Fibroblast of pulmonary artery (primary cell): ENCODE measurements around the gene DYDC2.

Source experiments
- DNase-seq: peaks from one replicate; pipeline ENCODE4 v3.0.0-alpha.2; 2010; ENCODE audit warnings: low read depth
- H3K4me3 ChIP-seq: replicated peaks from 2 replicates; pipeline ENCODE4 v1.5.1; 2011; ENCODE audit warnings: low read depth, mild to moderate bottlenecking, control low read depth, low read length, moderate library complexity
- CTCF ChIP-seq: IDR thresholded peaks from 2 replicates; pipeline ENCODE4 v1.5.1; 2011; ENCODE audit warnings: mild to moderate bottlenecking, control low read depth, low read length, inconsistent platforms; ENCODE audit errors: missing control alignments

The DYDC2 gene

GRCh38 chr10:80382989-80383388, 26.4 kb downstream of the DYDC2 start:
- no peak overlapping the region for H3K4me3 ChIP-seq
- peak; percentile 67 for TF ChIP-seq CTCF
- DNase-seq = peak; percentile 68

GRCh38 chr10:80390740-80391139, 34.2 kb downstream of the DYDC2 start:
- no peak for DNase-seq
- TF ChIP-seq CTCF = no peak
- no peak overlapping the region for H3K4me3 ChIP-seq

GRCh38 chr10:80392250-80392649, 35.7 kb downstream of the DYDC2 start:
- no peak for TF ChIP-seq CTCF
- H3K4me3 ChIP-seq = no peak overlapping the region
- peak; percentile 34 for DNase-seq

- H3K4me3 ChIP-seq = no peak overlapping the region
- no peak for TF ChIP-seq CTCF
- no peak for DNase-seq
Measured at GRCh38 chr10:80394358-80394916, 37.9 kb downstream of the DYDC2 start.

- no peak for TF ChIP-seq CTCF
- no peak overlapping the region for H3K4me3 ChIP-seq
- no peak for DNase-seq
Measured at GRCh38 chr10:80397014-80397413, 40.4 kb downstream of the DYDC2 start.

GRCh38 chr10:80400136-80400804, 43.7 kb downstream of the DYDC2 start:
- no peak overlapping the region for H3K4me3 ChIP-seq
- no peak for DNase-seq
- no peak for TF ChIP-seq CTCF

- no peak for DNase-seq
- H3K4me3 ChIP-seq = no peak overlapping the region
- no peak for TF ChIP-seq CTCF
Measured at GRCh38 chr10:80405035-80405434, 48.5 kb downstream of the DYDC2 start.
